ENCODE data around the gene GID8.

Gene GID8

DNA sequence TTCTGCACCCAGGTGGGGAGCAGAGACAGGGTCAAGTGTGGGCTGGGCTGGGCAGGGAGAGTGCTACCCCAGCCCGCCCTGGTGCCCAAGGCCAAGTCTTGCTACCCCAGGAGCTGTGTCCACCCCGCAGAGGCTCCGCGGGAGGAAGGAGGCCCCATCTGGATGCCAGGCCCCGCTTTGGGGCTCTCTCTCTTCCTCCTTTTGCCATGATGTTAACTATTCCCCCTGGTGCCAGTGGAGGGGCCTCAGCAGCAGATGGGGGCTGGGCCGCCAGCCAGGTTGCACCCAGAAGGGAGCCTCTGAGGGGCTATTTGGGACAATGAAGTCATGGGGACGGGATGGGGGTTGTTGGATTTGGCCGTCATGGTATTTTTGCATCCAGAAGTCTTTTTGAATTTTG, 23.9 kb downstream of the GID8 start:
- no peak for DNase-seq (ENCODE audit: low read depth)
- TF ChIP-seq CTCF (conservative IDR thresholded peaks at IDR 0.05; ENCODE audit: control insufficient read depth, insufficient read depth, low read depth, low read length) = no peak
- no peak overlapping the region for H3K4me3 ChIP-seq (ENCODE audit: control insufficient read depth, low read depth, low read length)

DNA sequence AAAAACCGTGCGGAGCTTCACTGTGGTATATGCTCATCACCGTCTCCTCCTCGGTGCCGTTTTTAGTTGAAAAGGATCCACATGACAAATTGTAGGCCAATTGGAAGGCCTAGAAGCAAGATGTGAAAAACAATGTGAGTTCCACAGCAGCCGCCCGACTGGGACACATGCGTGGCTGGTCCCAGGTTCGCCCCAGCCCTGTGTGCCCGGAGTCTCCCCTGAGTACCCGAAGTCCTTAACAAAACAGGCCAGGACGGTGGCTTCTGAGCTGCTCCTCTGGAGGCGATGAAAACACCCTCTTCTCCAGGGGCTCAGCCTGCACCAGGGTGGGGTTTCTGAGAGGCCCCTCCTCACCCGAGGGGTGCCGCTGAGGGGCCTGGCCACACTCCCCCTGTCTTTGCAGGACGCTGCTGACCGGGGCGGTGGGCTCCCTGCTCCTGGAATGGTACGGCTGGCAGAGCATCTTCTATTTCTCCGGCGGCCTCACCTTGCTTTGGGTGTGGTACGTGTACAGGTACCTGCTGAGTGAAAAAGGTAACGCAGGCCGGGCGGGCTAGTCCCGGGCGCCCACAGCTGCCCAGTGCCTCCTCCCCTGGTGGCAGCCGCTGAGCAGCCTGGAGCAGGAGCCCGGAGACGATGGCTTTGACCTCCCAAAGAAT, 24.4 kb downstream of the GID8 start:
- no peak for DNase-seq (ENCODE audit: low read depth)
- no peak overlapping the region for H3K4me3 ChIP-seq (ENCODE audit: control insufficient read depth, low read depth, low read length)
- TF ChIP-seq CTCF (conservative IDR thresholded peaks at IDR 0.05; ENCODE audit: control insufficient read depth, insufficient read depth, low read depth, low read length) = no peak

DNA sequence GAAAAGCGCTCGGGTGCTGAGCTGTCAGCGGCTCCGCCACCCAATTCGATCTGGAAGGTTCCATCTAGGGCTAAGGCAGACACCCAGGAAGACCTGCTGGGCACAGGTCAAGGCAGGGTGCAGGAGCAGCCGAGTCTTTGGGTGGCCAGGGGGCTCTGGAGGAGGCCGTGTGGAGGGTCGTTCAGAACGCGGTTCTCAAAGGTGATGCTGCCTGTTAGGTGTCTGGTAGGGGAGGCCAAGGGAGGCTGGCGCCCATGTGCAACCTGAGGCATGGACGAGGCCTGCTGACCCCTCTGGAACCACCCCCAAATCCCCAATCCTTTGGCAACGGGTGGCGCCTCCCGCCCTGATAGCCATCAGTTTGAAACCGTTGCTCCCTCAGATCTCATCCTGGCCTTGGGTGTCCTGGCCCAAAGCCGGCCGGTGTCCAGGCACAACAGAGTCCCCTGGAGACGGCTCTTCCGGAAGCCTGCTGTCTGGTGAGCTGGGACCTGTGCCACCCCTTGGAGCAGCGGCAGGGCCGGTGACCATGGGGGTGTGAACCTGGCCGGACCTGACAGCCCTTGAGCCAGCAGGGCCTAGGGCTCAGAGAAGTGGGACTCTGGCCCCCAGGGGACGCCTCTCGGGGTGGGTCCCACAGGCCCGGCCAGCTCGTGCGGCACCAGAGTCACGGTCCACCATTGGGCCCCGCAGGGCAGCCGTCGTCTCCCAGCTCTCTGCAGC, 25.1 kb downstream of the GID8 start:
- DNase-seq (ENCODE audit: low read depth) = no peak
- TF ChIP-seq CTCF (conservative IDR thresholded peaks at IDR 0.05; ENCODE audit: control insufficient read depth, insufficient read depth, low read depth, low read length) = no peak
- H3K4me3 ChIP-seq (ENCODE audit: control insufficient read depth, low read depth, low read length) = no peak overlapping the region

- DNase-seq (ENCODE audit: low read depth) = no peak
- no peak overlapping the region for H3K4me3 ChIP-seq (ENCODE audit: control insufficient read depth, low read depth, low read length)
- no peak for TF ChIP-seq CTCF (conservative IDR thresholded peaks at IDR 0.05; ENCODE audit: control insufficient read depth, insufficient read depth, low read depth, low read length)
Observed at GRCh38 chr20:62963614-62964397, 25.9 kb downstream of the GID8 start.

DNA sequence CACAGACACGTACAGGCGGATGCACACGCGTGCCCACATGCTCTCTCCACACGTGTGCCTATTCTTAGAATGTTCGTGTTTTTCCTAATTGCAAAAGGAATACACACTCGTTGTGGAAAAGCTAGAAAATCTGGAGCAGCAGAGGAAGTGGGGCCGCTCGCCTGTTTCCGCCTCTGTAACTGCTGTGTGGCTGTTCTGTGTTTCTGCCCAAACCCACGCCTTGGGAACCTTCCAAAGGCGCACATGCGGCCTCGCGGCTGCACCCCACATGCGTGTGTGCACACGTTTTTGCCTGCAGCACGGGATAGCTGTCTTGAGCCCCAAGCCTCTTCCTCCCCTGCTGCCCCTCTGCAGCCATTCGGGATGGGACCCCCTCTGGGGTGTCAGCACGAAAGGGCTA, 26.8 kb downstream of the GID8 start:
- no peak for DNase-seq (ENCODE audit: low read depth)
- no peak overlapping the region for H3K4me3 ChIP-seq (ENCODE audit: control insufficient read depth, low read depth, low read length)
- no peak for TF ChIP-seq CTCF (conservative IDR thresholded peaks at IDR 0.05; ENCODE audit: control insufficient read depth, insufficient read depth, low read depth, low read length)

DNA sequence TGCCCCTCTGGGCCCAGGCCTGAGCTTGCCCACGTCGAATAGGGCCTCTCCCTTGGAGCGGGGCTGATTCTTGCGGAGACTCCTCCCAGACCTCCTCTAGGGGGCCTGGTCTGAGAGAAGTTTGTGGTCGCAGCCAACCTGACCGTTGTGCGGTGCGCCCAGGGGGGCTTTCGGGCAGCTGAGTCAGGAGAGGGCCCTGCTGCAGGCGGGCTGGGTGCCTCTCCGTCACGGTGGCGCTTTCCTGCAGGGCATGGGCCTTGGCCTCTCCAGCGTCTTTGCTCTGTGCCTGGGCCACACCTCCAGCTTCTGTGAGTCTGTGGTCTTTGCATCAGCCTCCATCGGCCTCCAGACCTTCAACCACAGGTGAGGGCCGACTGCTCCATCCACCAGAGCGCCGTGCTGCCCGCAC, 27.4 kb downstream of the GID8 start:
- H3K4me3 ChIP-seq (ENCODE audit: control insufficient read depth, low read depth, low read length) = no peak overlapping the region
- no peak for TF ChIP-seq CTCF (conservative IDR thresholded peaks at IDR 0.05; ENCODE audit: control insufficient read depth, insufficient read depth, low read depth, low read length)
- DNase-seq (ENCODE audit: low read depth) = no peak
